Diencephalon (tissue), 1 donor: ENCODE measurements around the gene C19orf38. TPM values are rescaled to one million over a fixed set of nuclear protein-coding genes. Genes with fewer than 3 reads are reported as not detected.

Experiments used
- small RNA-seq: library from RNA; depleted of rRNA; stranded (forward); fragments of <200 nt; gene quantifications from one replicate; pipeline ENCODE3, GENCODE V24; 2014
- total RNA-seq: library from RNA; depleted of rRNA; stranded (reverse); fragments of >200 nt; gene quantifications from one replicate; pipeline ENCODE4 v1.2.3, GENCODE V29; 2014

The C19orf38 gene
- 1.2 TPM for total RNA-seq

GRCh38 chr19:10848230-10848856, at the start of gene C19orf38:
Gene C19orf38, plus strand, starts transcription at chr19:10848415. Its CDS starts 94 bp downstream, at chr19:10848509.

GRCh38 chr19:10835754-10836478, 12.3 kb upstream of the C19orf38 start, which contains the start of gene TMED1:
Gene TMED1, minus strand, starts transcription at chr19:10836212. Its CDS starts 21 bp downstream, at chr19:10836191.

GRCh38 chr19:10870955-10871603, 22.9 kb downstream of the C19orf38 start, which contains the start of gene CARM1:
Gene CARM1, plus strand, starts transcription at chr19:10871553. Its CDS starts 150 bp downstream, at chr19:10871703.

Small RNAs within 50 kb of the gene (small RNA-seq; reads per million reads assigned to genes)
- gene MIR199A1: not detected
- gene MIR6793: not detected

Other genes with a start within 250 kb of the C19orf38 start
- gene SLC44A2, start 222.9 kb upstream of the C19orf38 start, total RNA-seq: 37.4 TPM
- 134 TPM for gene ILF3, start 194.1 kb upstream of the C19orf38 start, total RNA-seq
- gene QTRT1, start 147.0 kb upstream of the C19orf38 start, total RNA-seq: 30.9 TPM
- gene DNM2, start 130.3 kb upstream of the C19orf38 start, total RNA-seq: 50.3 TPM
- 14.3 TPM for gene TMED1, start 12.2 kb upstream of the C19orf38 start, total RNA-seq
- 30.9 TPM for gene CARM1, start 23.1 kb downstream of the C19orf38 start, total RNA-seq
- gene YIPF2, start 80.2 kb downstream of the C19orf38 start, total RNA-seq: 28.8 TPM
- 27.9 TPM for gene TIMM29, start 80.4 kb downstream of the C19orf38 start, total RNA-seq
- 106 TPM for gene SMARCA4, start 112.6 kb downstream of the C19orf38 start, total RNA-seq
- 29.8 TPM for gene LDLR, start 241.0 kb downstream of the C19orf38 start, total RNA-seq